ENCODE measurements around the gene POLN.

The POLN gene

DNA sequence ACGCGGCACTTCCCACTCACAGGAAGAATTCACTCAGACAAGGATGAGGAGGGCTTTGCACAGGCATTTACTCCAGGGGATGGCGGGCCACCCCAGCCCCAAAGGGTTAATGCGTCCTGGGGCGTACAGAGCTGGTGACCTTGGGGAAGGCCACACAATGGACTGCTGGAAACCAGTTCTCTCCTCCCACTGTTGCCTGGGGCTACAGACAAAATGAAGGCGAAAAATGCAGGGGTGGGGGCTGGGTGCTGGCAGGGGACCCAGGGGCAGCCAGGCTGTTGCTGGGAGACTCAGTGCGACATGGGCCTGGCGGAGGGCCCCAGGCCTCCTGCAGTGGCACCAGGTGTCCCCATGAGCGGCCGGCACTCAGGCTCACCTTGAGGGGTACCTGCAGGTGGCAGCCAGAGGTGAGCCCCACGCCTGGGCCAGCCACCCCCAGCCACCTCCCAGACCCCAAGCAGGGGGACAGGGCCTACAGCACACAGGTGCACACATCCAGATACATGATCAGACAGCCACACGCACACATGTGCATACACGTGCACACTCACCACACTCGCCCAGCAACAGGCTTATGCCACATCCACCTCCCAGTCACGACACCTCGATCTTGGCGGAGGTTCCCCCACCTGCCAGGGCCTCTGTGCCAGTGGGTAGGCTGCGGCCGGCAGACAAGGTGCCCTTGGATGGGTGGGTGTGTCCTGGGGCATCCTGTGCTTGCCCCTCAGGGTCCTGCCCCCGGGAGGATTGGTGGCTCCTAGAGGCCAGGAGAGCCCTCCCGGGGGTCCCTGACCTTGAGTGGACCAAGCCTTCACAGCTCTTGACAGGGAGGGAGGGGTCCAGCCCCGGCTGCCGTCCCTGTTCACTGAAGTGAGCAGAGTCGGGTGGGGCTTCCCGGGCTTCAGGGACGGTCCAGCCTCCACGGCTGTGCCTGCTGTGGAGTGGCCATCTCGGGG is 169.7 kb downstream of the POLN start:
- no peak for DNase-seq (ENCODE audit: low read depth)
- no peak overlapping the region for H3K4me3 ChIP-seq (ENCODE audit: low read depth, low read length)

DNA sequence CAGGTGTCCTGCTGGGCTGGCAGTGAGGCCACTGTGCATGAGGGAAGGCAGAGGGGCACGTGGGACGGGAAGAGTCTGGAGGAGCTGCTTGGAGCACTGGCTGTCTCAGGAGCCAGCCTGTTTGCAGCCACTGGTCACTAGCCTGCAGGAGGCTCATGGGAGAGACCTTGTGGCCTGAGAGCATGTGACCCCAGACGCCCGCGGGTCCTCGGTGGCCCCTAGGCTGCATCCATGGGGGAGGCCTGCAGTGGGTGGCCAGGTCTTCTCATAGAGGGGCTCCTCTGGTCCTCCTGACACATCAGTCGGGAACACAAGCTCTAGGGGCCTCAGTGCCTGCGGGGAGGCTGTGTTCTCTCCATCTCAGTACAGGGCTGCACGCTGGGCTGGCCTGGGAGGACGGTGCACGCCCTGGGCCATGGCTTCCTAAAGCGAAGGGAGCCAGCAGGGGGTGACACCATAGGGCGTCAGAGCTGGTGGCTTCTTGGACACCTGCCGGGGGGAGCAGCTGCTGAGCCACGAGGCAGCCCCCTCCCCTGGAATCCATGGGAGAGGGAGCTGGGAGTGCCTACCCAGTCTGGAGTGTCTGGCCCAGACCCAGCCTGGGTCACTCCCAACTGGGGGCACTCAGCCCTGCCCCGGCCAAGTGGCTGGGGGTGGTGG is 170.5 kb downstream of the POLN start:
- no peak for DNase-seq (ENCODE audit: low read depth)
- no peak overlapping the region for H3K4me3 ChIP-seq (ENCODE audit: low read depth, low read length)
- TF ChIP-seq, protein P1, sequence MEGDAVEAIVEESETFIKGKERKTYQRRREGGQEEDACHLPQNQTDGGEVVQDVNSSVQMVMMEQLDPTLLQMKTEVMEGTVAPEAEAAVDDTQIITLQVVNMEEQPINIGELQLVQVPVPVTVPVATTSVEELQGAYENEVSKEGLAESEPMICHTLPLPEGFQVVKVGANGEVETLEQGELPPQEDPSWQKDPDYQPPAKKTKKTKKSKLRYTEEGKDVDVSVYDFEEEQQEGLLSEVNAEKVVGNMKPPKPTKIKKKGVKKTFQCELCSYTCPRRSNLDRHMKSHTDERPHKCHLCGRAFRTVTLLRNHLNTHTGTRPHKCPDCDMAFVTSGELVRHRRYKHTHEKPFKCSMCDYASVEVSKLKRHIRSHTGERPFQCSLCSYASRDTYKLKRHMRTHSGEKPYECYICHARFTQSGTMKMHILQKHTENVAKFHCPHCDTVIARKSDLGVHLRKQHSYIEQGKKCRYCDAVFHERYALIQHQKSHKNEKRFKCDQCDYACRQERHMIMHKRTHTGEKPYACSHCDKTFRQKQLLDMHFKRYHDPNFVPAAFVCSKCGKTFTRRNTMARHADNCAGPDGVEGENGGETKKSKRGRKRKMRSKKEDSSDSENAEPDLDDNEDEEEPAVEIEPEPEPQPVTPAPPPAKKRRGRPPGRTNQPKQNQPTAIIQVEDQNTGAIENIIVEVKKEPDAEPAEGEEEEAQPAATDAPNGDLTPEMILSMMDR (IDR thresholded peaks at IDR 0.05; ENCODE audit: low read depth, low read length) = no peak
- no peak for TF ChIP-seq POLR2A (IDR thresholded peaks at IDR 0.05; ENCODE audit: extremely low read depth, insufficient read length)
- no peak for TF ChIP-seq MYC (IDR thresholded peaks at IDR 0.05; ENCODE audit: low read depth, low read length)
- TF ChIP-seq, protein P2, sequence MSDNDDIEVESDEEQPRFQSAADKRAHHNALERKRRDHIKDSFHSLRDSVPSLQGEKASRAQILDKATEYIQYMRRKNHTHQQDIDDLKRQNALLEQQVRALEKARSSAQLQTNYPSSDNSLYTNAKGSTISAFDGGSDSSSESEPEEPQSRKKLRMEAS (IDR thresholded peaks at IDR 0.05; ENCODE audit: low read depth, low read length) = no peak

More for the DNA sequence above, 169.7 kb downstream of the POLN start:
- TF ChIP-seq, protein P2 (IDR thresholded peaks at IDR 0.05; ENCODE audit: low read depth, low read length) = no peak
- TF ChIP-seq, protein P1 (IDR thresholded peaks at IDR 0.05; ENCODE audit: low read depth, low read length) = no peak
- no peak for TF ChIP-seq POLR2A (IDR thresholded peaks at IDR 0.05; ENCODE audit: extremely low read depth, insufficient read length)
- TF ChIP-seq MYC (IDR thresholded peaks at IDR 0.05; ENCODE audit: low read depth, low read length) = no peak

DNA sequence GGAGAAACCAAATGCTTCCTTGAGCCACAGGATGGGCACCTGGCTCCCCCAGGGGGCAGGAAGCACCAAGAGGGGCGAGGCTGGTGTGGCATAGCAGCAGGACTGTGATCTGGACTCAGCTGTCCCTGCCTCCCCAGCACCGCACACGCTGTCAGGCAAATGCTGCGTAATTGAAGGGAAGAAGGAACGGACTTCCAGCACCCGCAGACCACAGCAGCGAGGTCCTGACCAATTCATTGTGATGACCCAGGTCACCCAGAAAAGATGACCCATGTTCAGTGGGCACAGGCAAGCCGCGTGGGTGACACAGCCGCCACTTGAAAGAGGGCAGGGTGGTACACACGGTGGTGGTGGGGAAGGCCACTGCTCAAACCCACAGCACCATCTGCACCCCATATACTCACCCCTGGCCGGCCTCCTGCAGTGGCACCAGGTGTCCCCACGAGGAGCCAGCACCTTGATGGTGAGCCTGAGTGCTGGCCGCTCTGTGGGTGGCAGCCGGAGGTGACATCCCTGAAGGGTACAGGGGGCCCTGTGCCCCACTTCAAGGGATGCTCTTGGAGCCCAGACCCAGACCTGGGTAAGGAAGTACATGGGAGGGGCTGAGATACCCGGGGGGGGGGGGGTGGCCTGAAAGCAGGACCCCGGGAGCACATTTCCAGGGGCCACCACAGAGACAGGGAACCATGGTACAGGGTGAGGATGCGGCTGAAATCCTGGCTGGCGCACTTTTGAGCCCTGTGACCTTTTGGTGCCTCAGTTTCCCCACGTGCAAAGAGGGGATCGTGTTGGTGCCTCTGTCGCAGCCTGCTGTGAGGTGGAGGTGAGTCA is 171.3 kb downstream of the POLN start:
- no peak overlapping the region for H3K4me3 ChIP-seq (ENCODE audit: low read depth, low read length)
- DNase-seq (ENCODE audit: low read depth) = no peak
- no peak for TF ChIP-seq MYC (IDR thresholded peaks at IDR 0.05; ENCODE audit: low read depth, low read length)
- TF ChIP-seq POLR2A (IDR thresholded peaks at IDR 0.05; ENCODE audit: extremely low read depth, insufficient read length) = no peak

DNA sequence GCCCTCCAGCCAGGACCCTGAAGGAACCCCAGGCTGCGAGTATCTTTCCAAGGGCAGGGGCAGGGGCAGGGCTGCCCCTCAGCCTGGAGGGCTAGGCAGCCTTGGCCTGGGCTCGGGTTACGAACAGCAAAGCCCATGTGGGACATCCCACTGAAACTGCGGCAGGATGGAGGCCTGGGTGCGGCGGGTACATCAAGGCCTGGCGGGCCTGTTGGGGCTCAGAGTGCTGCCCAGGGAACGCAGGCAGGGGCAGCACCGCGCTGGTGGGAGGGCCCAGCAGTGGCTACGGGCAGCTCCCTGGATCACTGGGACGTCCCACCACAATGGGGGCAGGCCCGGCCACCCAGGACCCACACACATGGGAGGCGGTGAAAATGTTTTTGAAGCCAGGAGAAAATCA is 171.9 kb downstream of the POLN start:
- TF ChIP-seq POLR2A (IDR thresholded peaks at IDR 0.05; ENCODE audit: extremely low read depth, insufficient read length) (no peak), MYC (IDR thresholded peaks at IDR 0.05; ENCODE audit: low read depth, low read length) (no peak)
- TF ChIP-seq, protein P1 (IDR thresholded peaks at IDR 0.05; ENCODE audit: low read depth, low read length) = no peak
- TF ChIP-seq, protein P2 (IDR thresholded peaks at IDR 0.05; ENCODE audit: low read depth, low read length) = no peak
- no peak overlapping the region for H3K4me3 ChIP-seq (ENCODE audit: low read depth, low read length)
- DNase-seq (ENCODE audit: low read depth) = no peak

DNA sequence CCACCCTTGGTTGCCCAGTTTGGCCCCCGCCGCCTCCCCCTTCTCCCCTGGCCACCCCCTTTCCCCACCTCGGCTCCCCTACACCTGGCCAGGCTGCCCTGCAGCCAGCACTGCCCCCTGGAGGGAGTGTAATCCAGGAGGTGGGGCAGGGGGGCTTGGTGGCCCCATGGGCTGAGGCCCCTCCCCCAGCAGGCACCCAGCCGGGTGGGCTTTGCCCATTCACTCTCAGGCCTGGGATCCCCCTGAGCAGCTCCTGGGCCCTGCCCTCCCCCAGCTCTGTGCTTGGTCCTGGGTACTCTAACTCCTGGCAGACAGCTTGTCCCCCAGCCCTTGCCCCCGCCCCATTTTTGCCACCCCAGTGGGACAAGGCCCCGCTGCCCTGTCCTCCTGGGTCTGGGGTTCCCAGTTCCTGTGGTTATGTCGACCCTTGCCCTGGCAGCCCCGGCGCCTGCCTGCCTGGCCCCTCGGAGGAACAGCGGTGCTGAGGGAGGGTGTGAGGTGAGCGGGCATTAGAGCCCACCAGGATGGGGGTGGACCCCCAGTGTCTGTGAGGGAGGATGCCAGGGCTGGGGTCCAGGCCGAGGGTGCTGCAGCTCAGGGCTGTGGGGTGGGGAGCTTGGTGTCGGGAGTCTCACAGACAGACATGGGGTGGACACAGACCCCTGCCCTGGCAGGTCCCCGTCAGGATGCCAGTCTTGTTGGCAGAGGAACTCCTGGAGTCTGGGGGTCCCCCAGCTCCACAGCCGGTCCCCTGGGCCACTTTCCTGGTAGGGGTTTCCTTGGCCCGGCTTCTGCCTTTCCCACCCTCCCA is 172.6 kb downstream of the POLN start:
- DNase-seq (ENCODE audit: low read depth) = no peak
- H3K4me3 ChIP-seq (ENCODE audit: low read depth, low read length) = no peak overlapping the region
- TF ChIP-seq, protein P2 (IDR thresholded peaks at IDR 0.05; ENCODE audit: low read depth, low read length) = no peak
- TF ChIP-seq, protein P1 (IDR thresholded peaks at IDR 0.05; ENCODE audit: low read depth, low read length) = no peak
- no peak for TF ChIP-seq POLR2A (IDR thresholded peaks at IDR 0.05; ENCODE audit: extremely low read depth, insufficient read length)
- TF ChIP-seq MYC (IDR thresholded peaks at IDR 0.05; ENCODE audit: low read depth, low read length) = no peak
